ENCODE data around the gene PRR20C.
"Not testable (repeated sequence)": the region's sequence is repeated elsewhere in the genome, so short reads cannot be mapped to it uniquely, and the experiment has no call there.

The PRR20C gene

GRCh38 chr13:57153761-57154160 is at the start of gene PRR20C:
Gene PRR20C (plus strand): TSS chr13:57154061. CDS start chr13:57154448, 387 bp downstream.
- in situ Hi-C loops (cut with MboI; ENCODE audit: low sequenced_read_pairs, unreplicated experiment); DNase-seq (ENCODE audit: low spot score): not testable (repeated sequence)

- TF ChIP-seq CTCF (IDR thresholded peaks at IDR 0.05; ENCODE audit: borderline replicate concordance, control extremely low read depth, extremely low read depth, insufficient read depth, missing control alignments) = no peak
- in situ Hi-C loops (cut with MboI; ENCODE audit: low sequenced_read_pairs, unreplicated experiment) = no loop called here
- no peak for DNase-seq (ENCODE audit: low spot score)
Observed at GRCh38 chr13:57114945-57115344, 38.9 kb upstream of the PRR20C start.

- no peak for DNase-seq (ENCODE audit: low spot score)
- TF ChIP-seq CTCF (IDR thresholded peaks at IDR 0.05; ENCODE audit: borderline replicate concordance, control extremely low read depth, extremely low read depth, insufficient read depth, missing control alignments) = no peak
- in situ Hi-C loops (cut with MboI; ENCODE audit: low sequenced_read_pairs, unreplicated experiment) = no loop called here
Observed at GRCh38 chr13:57123681-57124080, 30.2 kb upstream of the PRR20C start.

GRCh38 chr13:57128909-57129308 is 25.0 kb upstream of the PRR20C start:
- in situ Hi-C loops (cut with MboI; ENCODE audit: low sequenced_read_pairs, unreplicated experiment) = no loop called here
- no peak for TF ChIP-seq CTCF (IDR thresholded peaks at IDR 0.05; ENCODE audit: borderline replicate concordance, control extremely low read depth, extremely low read depth, insufficient read depth, missing control alignments)
- no peak for DNase-seq (ENCODE audit: low spot score)

GRCh38 chr13:57136093-57136492 is 17.8 kb upstream of the PRR20C start:
- in situ Hi-C loops (cut with MboI; ENCODE audit: low sequenced_read_pairs, unreplicated experiment) = no loop called here
- DNase-seq (ENCODE audit: low spot score) = no peak
- no peak for TF ChIP-seq CTCF (IDR thresholded peaks at IDR 0.05; ENCODE audit: borderline replicate concordance, control extremely low read depth, extremely low read depth, insufficient read depth, missing control alignments)

- TF ChIP-seq CTCF (IDR thresholded peaks at IDR 0.05; ENCODE audit: borderline replicate concordance, control extremely low read depth, extremely low read depth, insufficient read depth, missing control alignments) = no peak
- no peak for DNase-seq (ENCODE audit: low spot score)
- in situ Hi-C loops (cut with MboI; ENCODE audit: low sequenced_read_pairs, unreplicated experiment) = no loop called here
Observed at GRCh38 chr13:57137585-57137984, 16.3 kb upstream of the PRR20C start.

GRCh38 chr13:57138988-57139387 is 14.9 kb upstream of the PRR20C start:
- no peak for DNase-seq (ENCODE audit: low spot score)
- no peak for TF ChIP-seq CTCF (IDR thresholded peaks at IDR 0.05; ENCODE audit: borderline replicate concordance, control extremely low read depth, extremely low read depth, insufficient read depth, missing control alignments)
- in situ Hi-C loops (cut with MboI; ENCODE audit: low sequenced_read_pairs, unreplicated experiment) = no loop called here

GRCh38 chr13:57139781-57140180 is 14.1 kb upstream of the PRR20C start:
- DNase-seq (ENCODE audit: low spot score); in situ Hi-C loops (cut with MboI; ENCODE audit: low sequenced_read_pairs, unreplicated experiment): not testable (repeated sequence)

- DNase-seq (ENCODE audit: low spot score); in situ Hi-C loops (cut with MboI; ENCODE audit: low sequenced_read_pairs, unreplicated experiment): not testable (repeated sequence)
Observed at GRCh38 chr13:57140235-57140968, 13.5 kb upstream of the PRR20C start, which contains the start of gene PRR20A. Gene PRR20A (plus strand): TSS chr13:57140918. CDS start chr13:57141305, 387 bp downstream.

- in situ Hi-C loops (cut with MboI; ENCODE audit: low sequenced_read_pairs, unreplicated experiment); DNase-seq (ENCODE audit: low spot score): not testable (repeated sequence)
Observed at GRCh38 chr13:57147188-57147587, 6.7 kb upstream of the PRR20C start, which contains the start of gene PRR20B. Gene PRR20B (plus strand): TSS chr13:57147488. CDS start chr13:57147875, 387 bp downstream.

- in situ Hi-C loops (cut with MboI; ENCODE audit: low sequenced_read_pairs, unreplicated experiment); DNase-seq (ENCODE audit: low spot score): not testable (repeated sequence)
Observed at GRCh38 chr13:57148106-57148505, 5.8 kb upstream of the PRR20C start.
